Measurements from ENCODE around the gene ZNF808.

DNA sequence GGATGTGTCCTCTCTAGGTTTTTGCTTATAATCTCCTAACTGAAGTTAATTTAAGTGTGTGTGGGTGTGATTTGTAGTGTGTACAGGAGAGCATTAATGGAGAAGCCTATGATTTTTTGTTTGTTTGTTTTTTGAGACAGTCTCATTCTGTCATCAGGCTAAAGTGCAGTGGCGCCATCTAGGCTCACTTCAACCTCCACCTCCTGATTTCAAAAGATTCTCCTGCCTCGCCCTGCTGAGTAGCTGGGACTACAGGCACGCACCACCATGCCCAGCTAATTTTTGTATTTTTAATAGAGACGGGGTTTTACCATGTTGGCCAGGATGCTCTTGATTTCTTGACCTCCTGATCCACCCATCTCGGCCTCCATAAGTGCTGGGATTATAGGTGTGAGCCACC lies 63.3 kb downstream of the ZNF808 start:
- TF ChIP-seq POLR2A (IDR thresholded peaks at IDR 0.05; ENCODE audit: low read depth, low read length) (no peak), SMC3 (IDR thresholded peaks at IDR 0.05; ENCODE audit: low read depth, low read length) (no peak), BHLHE40 (IDR thresholded peaks at IDR 0.05; ENCODE audit: low read depth, low read length) (no peak)
- TF ChIP-seq, protein P1, sequence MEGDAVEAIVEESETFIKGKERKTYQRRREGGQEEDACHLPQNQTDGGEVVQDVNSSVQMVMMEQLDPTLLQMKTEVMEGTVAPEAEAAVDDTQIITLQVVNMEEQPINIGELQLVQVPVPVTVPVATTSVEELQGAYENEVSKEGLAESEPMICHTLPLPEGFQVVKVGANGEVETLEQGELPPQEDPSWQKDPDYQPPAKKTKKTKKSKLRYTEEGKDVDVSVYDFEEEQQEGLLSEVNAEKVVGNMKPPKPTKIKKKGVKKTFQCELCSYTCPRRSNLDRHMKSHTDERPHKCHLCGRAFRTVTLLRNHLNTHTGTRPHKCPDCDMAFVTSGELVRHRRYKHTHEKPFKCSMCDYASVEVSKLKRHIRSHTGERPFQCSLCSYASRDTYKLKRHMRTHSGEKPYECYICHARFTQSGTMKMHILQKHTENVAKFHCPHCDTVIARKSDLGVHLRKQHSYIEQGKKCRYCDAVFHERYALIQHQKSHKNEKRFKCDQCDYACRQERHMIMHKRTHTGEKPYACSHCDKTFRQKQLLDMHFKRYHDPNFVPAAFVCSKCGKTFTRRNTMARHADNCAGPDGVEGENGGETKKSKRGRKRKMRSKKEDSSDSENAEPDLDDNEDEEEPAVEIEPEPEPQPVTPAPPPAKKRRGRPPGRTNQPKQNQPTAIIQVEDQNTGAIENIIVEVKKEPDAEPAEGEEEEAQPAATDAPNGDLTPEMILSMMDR (conservative IDR thresholded peaks at IDR 0.05; ENCODE audit: low read depth, low read length), result no peak

Data from IMR-90 (cell line).